Activated CD4-positive, alpha-beta T cell treated with anti-CD3 and anti-CD28 coated beads for 1 hour (primary cell): ENCODE results near the gene RCAN1.
"Not testable (repeated sequence)": the region's sequence is repeated elsewhere in the genome, so short reads cannot be mapped to it uniquely, and the experiment has no call there.

Source experiments
- DNase-seq: peaks from one replicate; pipeline ENCODE4 v3.0.0-alpha.2; 2020

The RCAN1 gene

GRCh38 chr21:34511787-34512455 is 103.0 kb downstream of the RCAN1 start, which contains the start of gene KCNE1:
TSS of gene KCNE1 (minus strand) at chr21:34512210. CDS start at chr21:34449634, 62,576 bp downstream.
- no peak for DNase-seq

- no peak for DNase-seq
Measured at GRCh38 chr21:34511181-34511580, 103.7 kb downstream of the RCAN1 start.

GRCh38 chr21:34510148-34511142 is 104.5 kb downstream of the RCAN1 start:
- no peak for DNase-seq

- DNase-seq = no peak
Measured at GRCh38 chr21:34509151-34509550, 105.8 kb downstream of the RCAN1 start.

GRCh38 chr21:34504595-34504994 is 110.3 kb downstream of the RCAN1 start:
- DNase-seq = no peak

GRCh38 chr21:34502480-34503106 is 112.3 kb downstream of the RCAN1 start:
- DNase-seq = no peak

- DNase-seq = no peak
Measured at GRCh38 chr21:34501716-34502115, 113.2 kb downstream of the RCAN1 start.

GRCh38 chr21:34500191-34500590 is 114.7 kb downstream of the RCAN1 start:
- DNase-seq = no peak

GRCh38 chr21:34499116-34499515 is 115.8 kb downstream of the RCAN1 start:
- no peak for DNase-seq

- no peak for DNase-seq
Measured at GRCh38 chr21:34498623-34499022, 116.3 kb downstream of the RCAN1 start.

- not testable (repeated sequence) for DNase-seq
Measured at GRCh38 chr21:34483854-34484253, 131.1 kb downstream of the RCAN1 start.

GRCh38 chr21:34483435-34483834 is 131.5 kb downstream of the RCAN1 start:
- not testable (repeated sequence) for DNase-seq

GRCh38 chr21:34467333-34467732 is 147.6 kb downstream of the RCAN1 start:
- DNase-seq = not testable (repeated sequence)
